SKM-1 (cell line): ENCODE results near the gene BLOC1S1.
A peak's percentile ranks its signal among the peaks of the same experiment; 100 is the strongest.

ENCODE experiments used
- DNase-seq: peaks from one replicate; lab custom pipeline; 2025; ENCODE audit not compliant: unreplicated experiment; lab: John Stamatoyannopoulos, UW

The BLOC1S1 gene

DNA sequence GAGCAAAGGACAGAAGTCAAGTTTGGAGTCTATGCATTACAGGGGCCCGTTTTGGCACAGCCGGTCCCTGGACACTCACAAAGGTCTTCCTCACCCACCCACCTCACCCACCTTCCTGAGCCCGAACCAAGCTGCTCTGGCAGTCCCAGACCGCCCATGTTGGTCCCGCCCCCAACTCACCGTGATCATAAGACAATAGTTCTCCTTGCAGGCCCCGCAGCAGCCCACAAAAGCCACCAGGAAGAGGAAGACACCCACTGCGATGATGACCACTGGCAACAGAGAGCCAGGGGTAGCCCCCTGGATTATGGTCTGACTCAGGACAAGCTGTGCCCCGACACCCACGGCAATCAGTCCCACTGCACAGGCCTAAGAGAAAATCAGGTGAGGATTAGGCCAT is 11.1 kb downstream of the BLOC1S1 start:
- DNase-seq: no peak

- no peak for DNase-seq
These were observed 11.9 kb downstream of the BLOC1S1 start for GRCh38 chr12:55727643-55728185.

DNA sequence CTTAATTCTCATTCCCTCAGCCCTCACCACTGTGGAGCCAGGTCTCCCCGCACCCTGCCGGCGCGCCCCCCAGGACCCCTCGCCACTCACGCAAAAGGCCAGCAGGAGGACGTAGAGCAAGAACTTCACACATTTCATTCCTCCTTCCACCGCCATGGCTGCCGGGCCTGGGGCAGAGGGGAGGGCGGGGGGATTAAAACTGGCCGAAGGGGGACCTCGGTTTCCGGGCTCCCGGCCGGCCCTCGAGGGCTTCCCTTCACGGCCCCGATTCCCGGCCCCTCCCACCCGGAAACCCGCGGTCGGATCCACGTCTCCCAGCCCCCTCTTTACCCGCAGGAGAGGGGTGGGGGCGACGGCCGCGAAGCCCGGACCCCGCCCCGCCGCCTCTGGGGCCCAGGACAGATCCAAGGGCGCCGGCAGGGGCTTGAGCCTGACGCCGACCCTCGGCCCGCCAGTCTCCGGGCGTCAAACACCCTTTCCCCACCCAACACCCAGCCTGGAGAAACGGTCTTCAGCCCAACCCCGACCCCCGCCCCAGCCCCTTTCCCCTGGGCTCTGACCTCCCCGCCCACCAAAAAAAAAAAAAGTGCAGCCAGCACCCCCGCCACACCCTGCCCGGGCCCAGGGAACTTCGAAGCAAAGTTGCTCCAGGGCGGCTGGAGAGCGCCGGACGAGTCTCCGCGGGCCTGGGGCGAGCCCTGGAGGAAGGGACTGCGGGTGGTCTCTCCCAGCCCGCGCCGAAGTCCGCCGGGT is 12.5 kb downstream of the BLOC1S1 start:
- DNase-seq: no peak

DNA sequence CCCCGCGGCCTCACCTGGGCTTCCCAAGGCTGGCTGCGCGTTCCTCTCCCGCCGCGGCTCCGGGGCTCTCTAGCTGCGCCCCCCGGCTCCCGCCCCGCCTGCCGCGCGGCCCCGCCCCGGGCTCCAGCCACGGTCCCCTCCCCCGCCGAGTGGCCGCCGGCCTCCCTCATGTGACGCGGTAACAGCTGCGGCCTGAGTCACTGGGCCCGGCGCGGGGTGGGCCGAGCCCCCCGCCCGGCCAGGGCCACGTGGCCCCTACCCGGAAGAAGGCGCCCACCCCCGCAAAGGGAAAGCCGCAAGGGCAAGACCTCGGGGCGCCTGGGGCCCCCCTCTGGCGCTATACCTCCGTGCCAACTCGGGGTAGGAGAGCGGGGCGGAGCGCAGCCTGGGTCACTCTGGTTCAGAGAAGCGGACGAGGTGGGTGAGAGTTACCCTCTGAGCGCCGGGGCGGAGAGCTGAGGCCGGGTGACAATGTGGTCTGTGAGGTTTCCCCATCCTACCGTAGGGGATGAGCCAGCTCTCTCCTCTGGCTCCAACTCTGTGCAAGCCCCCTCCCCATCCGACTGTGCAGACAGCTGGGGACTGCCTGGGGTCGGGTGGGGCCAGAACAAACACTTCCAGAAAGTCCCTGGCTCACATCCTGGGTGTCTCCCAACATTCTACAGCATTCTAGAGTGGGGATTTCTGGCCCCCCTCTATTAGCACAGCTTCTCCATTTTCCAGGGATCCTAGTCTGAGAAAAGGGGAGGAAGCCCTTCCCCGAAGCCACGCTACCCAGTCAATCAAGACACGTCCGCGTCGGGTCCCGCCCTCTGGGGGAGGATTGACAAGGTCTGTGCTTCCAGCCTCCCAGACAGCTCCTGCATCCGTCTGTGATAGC is 13.3 kb downstream of the BLOC1S1 start, which contains the start of gene CD63:
Gene CD63 (minus strand): TSS at position 71 of the 880 bp plus-strand sequence. CDS start 668 bp downstream, outside the sequence.
- no peak for DNase-seq

DNA sequence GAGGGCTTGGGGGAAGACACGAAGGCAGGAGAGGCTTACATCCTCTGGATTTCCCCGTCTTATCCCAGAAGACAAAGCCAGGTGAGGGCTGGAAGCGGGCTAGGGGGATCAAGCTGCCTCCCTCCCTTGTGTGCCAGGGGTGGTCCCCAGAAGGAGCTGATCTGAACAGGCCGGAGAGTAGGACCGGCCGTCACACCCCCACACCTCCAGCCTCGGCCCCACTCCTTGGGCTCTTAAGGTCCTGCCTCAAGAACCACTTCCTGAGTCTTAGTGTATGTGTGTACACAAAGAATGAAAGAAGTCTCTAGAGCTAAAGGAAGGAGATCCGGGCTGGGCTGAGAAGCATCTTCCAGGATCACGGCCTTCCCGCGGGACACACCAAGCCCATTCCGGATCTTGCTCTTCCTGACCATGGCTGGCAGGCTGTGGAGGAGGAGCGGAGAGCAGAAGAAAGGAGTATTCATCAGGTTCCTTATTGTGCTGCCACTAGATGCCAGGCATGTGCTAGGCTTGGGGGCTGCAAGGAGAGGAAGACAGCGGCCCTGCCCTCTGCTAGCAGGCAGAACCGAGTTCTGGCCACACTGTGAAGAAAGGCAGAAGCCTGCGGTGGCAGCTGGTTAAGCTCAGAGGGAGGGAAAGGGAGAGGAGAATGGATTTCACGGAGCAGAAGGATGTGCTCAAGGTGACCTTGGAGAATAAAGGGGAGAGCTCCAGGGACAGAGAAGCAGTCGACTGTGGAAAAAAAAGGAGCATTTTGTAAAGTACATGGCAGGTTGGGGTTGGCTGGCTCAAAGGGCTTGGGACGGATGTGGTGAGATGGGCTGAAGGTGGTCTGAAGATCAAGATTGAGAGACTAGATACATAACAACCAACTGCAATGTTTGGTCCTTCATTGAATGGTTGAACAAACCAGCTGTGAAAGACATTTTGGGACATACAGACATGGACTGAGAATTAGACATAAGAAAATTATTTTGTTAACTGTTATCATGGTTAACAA is 14.3 kb downstream of the BLOC1S1 start:
- no peak for DNase-seq

- DNase-seq: no peak
These were observed 16.4 kb downstream of the BLOC1S1 start for GRCh38 chr12:55732288-55732687.

DNA sequence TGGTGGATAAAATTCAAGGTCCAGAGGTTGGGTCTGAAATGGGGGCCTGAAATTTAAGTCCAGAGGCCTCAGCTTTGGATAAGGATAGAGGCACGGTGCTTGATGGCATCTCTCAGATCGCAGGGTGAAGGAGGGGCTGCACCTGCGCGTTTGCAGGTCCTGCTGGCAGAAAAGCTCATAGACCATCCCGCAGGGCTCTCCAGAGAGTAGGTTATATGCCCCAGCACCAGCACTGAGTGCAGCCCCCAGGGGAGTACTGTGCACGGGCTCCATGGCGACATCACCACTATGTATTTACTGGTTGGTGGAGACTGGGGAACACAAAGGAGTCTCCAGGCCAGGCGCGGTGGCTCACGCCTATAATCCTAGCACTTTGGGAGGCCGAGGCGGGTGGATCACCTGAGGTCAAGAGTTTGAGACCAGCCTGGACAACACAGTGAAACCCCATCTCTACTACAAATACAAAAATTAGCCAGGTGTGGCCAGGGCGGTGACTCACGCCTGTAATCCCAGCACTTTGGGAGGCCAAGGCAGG is 17.2 kb downstream of the BLOC1S1 start:
- no peak for DNase-seq

DNA sequence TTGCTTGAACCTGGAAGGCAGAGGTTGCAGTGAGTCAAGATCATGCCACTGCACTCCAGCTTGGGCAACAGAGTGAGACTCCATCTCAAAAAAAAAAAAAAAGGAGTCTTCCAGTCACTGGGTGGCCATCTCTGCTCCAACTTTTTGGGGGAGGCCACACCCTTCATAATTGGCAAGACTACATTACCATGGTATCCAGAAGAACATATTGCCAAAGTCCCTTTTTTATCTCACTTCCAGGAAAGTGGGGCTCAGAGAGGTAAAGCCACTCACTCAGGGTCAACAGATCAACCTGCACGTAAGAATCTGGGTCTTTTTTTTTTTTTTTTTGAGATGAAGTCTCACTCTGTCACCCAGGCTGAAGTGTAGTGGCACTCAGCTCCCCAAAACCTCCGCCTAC is 18.0 kb downstream of the BLOC1S1 start:
- no peak for DNase-seq

GRCh38 chr12:55734595-55734994 is 18.7 kb downstream of the BLOC1S1 start:
- DNase-seq: no peak

- DNase-seq: no peak
These were observed 20.2 kb downstream of the BLOC1S1 start for GRCh38 chr12:55736076-55736475.

- DNase-seq: no peak
These were observed 21.1 kb downstream of the BLOC1S1 start for GRCh38 chr12:55736780-55737580.

DNA sequence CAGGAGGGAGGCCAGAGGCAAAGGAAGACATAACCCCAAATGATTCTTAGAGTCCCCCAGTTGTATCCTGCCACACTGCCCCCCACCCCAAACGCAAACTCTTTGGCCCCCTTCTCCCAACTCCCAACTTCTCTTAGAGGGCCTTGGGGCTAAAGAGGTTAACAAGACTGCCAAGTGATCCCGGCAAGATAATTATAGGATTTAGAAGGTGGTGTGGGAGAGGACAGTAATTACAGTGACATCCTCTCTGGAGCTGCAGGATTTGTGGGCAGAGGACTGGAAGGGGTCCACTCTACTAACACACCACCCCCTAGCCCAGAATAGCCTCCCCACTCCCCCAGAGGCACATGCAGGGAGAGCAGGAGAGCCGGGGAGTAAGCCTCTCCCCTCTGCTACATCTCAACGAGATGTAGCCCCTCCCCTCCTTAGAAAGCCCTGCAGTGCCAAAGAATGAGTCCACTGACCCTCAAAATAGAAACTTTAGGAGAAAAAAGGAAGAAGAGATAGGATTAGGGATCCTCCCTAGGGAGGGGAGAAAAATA is 21.8 kb downstream of the BLOC1S1 start:
- DNase-seq: no peak

DNA sequence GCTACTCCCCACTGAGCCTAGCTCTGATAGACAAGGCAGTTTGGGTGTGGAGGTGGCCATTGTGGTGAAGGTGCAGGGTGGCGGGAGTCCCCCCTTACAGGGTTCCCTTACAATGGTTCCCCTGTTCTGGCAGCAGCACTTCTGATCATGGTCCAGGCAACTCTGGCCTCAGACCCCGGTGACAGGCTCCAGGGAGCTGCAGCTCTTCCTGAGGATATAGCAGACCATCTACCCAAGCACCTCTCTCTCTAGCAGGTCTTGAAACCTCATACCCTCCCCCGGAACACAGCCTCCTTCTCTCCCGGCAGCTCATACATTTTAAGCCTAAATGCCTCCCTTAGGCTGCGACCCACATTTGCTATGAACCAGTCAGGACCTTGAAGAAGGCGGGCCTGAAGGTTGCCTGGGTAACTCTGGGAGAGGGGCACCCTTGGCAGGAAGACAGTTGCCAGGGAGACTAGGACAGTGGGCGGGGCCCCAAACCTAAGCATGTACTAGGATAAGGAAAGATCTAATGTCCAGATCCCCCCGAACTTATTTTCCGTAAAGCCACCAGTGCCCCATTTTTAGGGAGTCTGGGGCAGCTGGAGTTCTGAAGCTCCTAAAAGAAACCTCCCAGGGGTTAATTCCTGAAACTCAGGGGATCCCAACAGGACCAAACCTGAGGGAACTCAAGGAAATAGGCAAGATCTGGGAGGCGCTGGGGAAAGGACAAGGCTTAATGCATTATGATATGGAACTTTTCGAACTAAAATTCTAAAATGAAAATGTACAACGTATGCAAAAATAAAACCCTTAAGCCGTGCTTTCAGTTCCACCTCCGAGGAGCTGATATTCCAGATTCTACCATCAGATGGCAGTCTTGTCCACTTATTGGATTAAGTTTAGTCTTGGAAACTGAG is 22.5 kb downstream of the BLOC1S1 start:
- peak; percentile 40 for DNase-seq

DNA sequence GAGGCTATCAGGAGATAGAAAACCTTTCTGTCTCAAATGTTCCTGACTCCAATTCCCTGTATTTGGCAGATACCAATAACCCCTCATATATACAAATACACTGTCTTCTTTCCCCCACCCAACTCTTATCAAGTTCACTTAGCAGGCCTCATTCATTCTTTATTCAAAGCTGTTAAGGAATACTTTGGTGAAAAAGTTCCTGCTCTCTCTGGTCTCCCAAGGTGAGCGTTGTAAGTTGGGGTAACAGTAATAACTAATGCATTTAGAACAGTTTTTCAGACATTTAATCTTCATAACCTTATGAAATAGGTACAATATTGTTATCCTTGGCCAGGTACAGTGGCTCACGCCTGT is 23.2 kb downstream of the BLOC1S1 start:
- DNase-seq: no peak

DNA sequence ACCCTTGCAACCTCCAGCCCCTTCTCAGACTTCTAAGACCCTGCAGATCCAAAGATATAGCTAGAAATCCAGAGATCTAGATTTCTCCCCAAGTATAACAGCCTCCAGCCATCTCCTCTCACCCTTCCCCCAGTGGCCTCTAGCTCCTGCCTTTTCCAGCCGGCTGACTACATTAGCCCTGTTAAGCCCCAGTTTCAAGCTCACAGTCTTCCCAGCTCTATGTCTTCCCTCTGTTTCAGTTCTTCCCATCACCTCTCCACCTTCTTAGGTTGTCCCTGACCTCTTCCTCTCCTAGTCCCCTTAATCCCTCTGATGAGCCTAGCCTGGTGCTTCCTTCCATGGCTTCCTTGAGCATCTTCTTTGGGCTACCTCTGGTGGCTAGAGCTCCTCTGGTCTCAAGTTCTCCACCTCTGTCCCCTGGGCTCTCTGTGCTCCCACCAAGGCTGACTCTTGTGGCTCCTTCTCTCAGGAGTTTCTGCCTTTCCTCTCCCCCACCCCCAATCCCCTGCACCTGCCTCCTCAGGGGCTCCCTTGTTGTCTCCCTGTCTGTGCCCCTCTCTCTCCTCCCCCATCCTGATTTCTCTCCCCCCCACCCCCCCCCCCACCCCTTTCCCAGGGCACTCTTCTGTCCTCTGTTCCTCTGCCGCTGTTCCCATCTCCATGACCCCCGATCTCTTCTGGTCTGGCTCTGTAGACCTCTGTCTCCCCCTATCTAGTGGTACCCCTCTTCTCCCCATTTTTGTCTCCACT is 26.3 kb downstream of the BLOC1S1 start:
- DNase-seq: no peak

DNA sequence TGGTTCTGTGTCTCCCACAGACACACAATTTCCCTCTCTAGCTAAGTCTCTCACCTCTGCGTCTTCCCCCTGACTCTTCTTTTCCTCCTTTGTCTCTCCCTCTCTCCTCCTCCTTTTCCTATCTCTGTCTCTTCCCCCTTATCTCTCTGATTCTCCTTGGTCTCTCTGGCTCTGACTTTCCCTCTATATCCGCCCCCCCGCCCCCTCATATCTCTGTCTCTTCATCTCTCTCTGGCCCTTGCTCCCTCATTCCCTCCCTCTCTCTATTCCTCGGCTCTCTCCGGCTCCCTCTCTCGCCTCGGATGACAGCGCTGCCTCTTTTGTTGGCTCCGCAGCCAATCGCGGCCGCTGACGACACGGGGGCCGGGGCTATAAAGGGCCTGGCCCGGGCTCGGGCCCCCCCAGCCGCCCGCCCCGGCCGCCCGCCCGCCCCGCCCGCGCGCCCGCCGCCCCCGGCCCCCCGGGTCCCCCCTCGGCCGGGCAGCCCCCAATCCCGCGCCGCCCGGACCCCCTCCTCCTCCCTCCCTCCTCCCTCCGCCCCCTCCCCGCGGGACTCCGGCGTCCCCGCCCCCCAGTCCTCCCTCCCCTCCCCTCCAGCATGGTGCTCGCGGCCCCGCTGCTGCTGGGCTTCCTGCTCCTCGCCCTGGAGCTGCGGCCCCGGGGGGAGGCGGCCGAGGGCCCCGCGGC is 27.0 kb downstream of the BLOC1S1 start, which contains the start of gene GDF11:
Gene GDF11 (plus strand): TSS at position 404 of the 687 bp plus-strand sequence. CDS start 195 bp downstream, at position 599.
- DNase-seq: no peak
